Stimulated activated CD4-positive, alpha-beta T cell treated with anti-CD3 and anti-CD28 coated beads, Interleukin-12 subunit alpha, Interleukin-12 subunit beta, amount 100 ng/mL, for 24 hours (primary cell): ENCODE data around the gene BAIAP2.
"Not testable (repeated sequence)": the region's sequence is repeated elsewhere in the genome, so short reads cannot be mapped to it uniquely, and the experiment has no call there.

ENCODE experiments used
- DNase-seq, 2 experiments: peaks; one replicate each; pipeline ENCODE4 v3.0.0-alpha.2; 2020; ENCODE audit warnings: low read depth in 2 of 2

Gene BAIAP2

GRCh38 chr17:81000631-81001357, 34.2 kb upstream of the BAIAP2 start:
- DNase-seq: no peak

DNA sequence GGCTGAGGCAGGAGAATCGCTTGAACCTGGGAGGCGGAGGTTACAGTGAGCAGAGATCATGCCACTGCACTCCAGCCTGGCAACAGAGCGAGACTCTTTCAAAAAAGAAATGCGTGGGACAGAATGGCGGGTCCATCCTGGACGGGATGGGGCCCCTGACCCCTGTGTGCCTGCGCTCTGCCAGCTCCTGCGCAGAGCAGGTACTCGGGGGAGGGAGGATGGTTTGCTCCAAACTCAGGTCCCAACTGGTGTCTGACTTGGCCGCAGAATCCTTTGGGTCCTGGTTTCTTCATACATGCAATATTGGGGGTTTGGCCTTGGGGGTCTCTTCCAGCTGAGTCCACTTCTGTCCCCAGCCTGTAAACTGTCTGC, 33.0 kb upstream of the BAIAP2 start:
- DNase-seq: no peak

DNA sequence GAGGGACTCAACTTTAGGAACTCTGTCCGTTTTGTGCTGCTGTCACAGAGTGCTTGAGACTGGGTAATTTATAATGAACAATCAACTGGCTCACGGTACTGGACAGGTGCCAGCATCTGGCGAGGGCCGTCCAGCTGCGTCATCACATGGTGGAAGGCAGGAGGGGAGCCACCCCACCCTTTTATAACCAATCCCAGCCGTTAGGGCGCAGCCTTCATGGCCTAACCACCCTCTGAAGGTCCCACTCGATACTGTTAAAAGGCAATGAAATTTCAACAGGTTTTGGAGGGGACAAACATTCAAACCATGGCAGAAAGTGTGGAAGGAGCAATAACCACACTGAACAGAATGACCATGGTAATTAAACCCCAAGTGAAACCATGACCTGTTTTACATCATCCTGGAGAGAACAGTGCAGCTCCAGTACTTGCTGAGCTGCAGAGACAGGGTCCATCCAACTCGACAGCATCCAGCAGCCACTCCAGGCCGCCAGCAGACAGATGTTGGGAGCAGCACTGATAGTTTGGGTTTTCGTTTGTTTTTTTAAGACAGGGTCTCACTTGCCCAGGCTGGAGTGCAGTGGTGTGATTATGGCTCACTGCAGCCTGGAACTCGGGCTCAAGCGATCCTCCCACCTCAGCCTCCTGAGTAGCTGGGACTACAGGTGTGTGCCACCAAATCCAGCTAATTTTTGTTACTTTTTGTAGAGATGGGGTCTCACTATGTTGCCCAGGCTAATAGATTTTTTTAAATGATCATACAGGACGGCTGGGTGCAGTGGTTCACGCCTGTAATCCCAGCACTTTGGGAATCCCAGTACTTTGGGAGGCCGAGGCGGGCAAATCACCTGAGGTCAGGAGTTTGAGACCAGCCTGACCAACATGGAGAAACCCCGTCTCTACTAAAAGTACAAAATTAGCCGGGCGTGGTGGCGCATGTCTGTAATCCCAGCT, 32.3 kb upstream of the BAIAP2 start:
- no peak for DNase-seq

- DNase-seq: no peak
These were observed 31.1 kb upstream of the BAIAP2 start for GRCh38 chr17:81003711-81004475.

- DNase-seq: no peak
These were observed 28.1 kb upstream of the BAIAP2 start for GRCh38 chr17:81006891-81007290.

GRCh38 chr17:81008140-81008539, 26.8 kb upstream of the BAIAP2 start:
- no peak for DNase-seq

GRCh38 chr17:81009136-81009535, 25.8 kb upstream of the BAIAP2 start:
- no peak for DNase-seq

DNA sequence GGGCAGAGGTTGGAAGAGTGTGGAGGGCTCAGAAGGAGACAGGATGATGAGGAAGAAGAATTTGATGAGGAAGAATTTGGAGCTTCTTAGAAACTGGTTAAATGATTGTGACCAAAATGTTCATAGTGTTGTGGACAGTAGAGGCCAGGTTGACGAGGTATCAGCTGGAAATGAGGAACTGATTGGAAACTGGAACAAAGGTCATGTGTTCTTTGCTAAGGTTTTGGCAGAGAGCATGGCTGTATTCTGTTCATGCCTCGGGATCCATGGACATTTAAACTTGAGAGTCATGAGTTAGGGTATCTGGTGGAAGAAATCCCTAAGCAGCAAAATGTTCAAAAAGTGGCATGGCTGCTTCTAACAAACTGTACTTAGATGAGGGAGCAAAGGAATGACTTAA, 24.0 kb upstream of the BAIAP2 start:
- no peak for DNase-seq

- DNase-seq: no peak
These were observed 23.0 kb upstream of the BAIAP2 start for GRCh38 chr17:81011951-81012350.

GRCh38 chr17:81012574-81013447, 22.1 kb upstream of the BAIAP2 start:
- no peak for DNase-seq

- no peak for DNase-seq
These were observed 21.3 kb upstream of the BAIAP2 start for GRCh38 chr17:81013642-81014041.

DNA sequence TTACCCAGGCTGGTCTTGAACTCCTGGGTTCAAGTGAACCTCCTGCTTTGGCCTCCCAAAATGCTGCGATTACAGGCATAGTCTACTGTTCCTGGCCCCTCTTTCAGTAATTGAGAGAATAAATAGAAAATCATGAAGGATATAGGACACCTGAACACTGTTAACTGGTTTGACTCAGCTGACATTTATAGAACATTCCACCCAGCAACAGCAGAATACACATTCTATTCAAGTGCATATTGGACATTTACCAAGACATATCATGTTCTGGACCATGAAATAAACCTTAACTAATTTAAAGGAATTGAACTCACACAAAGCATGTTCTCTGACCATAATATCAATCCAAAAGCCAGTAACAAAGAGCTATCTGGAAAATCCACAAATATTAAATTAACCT, 19.8 kb upstream of the BAIAP2 start:
- no peak for DNase-seq

DNA sequence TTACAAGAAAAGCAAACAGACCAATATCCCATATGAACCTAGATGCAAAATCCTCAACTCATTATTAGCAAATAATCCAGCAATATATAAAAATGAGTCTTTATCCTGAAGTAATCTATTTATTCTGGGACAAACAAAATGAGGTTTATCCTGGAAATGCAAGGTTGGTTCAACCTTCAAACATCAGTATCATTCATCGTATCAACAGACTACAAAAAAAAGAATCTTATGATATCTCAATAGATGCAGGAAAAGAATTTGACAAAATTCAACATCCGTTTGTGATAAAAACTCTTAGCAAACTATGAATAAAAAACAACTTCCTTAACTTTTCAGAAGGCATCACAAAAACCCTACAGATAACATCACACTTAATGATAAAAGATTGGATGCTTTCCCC, 18.4 kb upstream of the BAIAP2 start:
- no peak for DNase-seq

GRCh38 chr17:81017330-81017729, 17.6 kb upstream of the BAIAP2 start:
- DNase-seq: not testable (repeated sequence)

DNA sequence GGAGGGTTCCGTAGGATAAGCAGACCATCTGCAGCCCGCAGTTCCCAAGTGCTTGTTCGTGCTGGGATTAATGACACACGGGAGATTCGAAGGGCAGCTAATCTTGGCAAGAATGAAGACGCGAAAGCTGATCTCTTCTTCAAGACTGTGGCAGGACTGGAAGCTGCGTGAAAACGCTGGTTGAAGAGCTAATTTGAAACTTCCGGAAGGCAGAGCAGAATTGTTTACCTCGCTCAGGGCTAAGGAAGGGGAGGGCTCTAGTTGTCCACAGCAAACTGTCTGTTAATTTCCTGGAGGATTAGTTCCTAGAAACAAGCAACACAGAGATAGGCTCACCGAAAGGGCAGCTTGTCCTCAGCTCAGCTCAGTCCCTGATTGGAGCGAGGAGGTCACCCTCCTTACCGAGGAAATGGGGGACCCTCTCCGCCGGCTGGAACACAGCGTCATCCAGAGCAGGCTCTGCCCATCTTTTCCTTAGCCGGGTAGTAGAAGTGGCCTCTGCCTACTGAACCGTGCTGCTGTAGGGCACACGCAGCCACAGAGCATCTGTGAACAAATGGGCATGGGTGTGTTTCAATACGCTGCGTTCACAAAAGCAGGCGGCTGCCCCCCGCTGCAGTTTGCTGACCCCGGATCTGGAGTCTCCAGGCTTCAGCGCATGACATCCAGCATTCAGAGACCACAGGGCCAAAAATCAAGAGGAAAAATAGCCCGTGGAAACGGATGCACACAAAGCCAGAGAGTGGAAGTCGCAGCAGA, 16.7 kb upstream of the BAIAP2 start:
- no peak for DNase-seq

DNA sequence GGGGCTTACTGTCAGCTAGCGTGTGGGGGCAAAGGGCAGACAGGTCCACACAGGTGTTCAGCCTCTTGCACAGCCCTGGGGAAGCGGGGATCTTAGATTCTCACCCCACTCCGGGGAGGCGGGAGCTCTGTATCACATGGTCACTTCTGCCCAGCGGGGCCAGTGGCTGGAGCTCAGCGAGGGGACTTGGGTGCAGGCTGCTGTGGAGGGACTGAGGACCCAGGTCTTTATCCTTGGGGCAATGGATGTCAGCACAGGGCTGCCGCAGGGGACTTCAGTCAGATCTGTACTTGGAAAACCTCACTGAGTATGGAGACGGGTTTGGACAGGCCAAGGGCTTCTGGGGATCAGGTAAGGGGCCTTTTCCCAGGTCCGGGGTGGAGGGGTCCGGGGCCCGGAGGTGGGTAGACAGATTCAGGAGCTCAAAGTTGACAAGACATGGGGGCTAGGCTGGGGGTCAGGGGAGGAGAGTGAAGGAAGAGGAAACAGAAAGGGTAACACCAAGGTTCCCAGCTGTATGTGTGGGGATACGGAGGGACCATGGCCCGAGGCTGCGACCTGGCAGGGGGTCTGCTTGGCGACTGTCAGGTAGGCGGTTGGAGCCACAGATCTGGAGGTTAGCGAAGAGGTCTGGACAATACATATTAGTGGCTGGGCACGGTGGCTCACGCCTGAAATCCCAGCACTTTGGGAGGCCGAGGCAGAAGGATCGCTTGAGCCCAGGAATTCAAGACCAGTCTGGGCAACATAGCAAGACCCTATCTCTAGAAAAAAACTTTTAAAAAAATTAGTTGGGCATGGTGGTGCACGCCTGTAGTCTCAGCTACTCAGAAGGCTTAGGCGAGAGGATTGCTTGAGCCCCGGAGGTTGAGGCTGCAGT, 15.1 kb upstream of the BAIAP2 start:
- no peak for DNase-seq

DNA sequence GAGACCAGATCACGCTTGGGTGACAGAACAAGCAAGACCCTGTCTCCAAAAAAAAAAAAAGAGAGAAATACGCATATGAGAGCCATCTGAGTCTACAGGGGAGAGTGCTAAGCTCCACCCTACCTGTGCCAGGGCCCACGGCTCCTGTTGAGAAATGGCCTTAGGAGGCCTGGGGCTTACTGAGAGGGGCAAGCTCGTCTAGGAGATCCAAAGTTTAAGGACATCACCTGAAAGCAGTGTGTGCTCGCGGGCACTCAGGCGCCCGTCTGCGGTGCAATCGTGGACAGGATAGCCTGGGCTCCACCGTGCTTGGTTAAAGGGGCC, 14.5 kb upstream of the BAIAP2 start:
- DNase-seq: no peak

GRCh38 chr17:81020767-81021497, 14.0 kb upstream of the BAIAP2 start:
- DNase-seq: no peak
